Measurements from ENCODE around the gene RDH12. TPM values are rescaled to one million over a fixed set of nuclear protein-coding genes. Genes with fewer than 3 reads are reported as not detected.

The RDH12 gene
- total and polyA plus RNA-seq, 9 of the 15 experiments (the other 6 are each of a cell fraction or from before 2014, with no cell fraction given): 0.03 to 0.29 (median 0.07) TPM; not detected in 2

DNA sequence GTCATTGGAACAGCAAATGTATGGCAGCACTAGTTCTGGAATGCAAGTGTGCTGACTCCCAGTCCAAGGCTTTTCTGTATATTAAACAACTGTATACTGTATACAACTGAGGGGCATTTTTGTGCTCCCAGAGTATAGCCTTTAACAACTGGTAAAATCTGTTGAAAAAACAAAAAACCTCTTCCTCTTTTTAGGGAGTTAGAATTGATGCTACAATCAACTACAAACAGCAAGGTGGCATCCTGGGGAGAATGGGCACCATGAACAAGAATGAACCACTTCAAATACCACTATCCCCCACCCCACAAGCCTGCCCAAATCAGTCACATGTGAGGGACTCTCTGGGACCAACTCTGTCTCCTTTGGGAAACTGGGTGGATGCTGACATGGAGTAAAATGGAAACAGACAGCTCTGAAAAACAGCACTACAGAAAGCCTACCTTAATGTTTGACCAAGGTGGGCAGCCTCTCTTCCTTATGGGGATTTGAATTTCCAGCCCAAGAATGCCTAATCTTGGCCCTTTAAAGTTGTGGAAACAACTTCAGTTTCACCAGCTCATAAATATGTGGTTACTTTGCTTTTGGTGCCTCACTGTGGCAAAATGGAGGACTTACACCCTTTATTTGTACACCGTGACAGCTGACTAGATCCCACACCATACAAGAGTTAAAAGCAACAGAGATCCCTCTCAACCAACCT lies 34.8 kb upstream of the RDH12 start:
- peak; percentile 16 to 65 (median 32) for DNase-seq (ENCODE audit: extremely low read depth in 1 of 4, low spot score in 3 of 4)
- BruUV-seq (replicated peaks): no TSS peak
- ChIA-PET CTCF (ENCODE audit: low intra/inter-chr PET ratio) (interaction anchor here (1.2 to 2.8 kb wide), 3 partner anchors 48 to 83 kb away, joined by 4 to 16 read pairs (median 14); partner anchors contain the start of gene ARG2), POLR2A (interaction anchor here (0.7 to 1.1 kb wide), 4 partner anchors 10 to 240 kb away, joined by 3 to 8 read pairs (median 4); no protein-coding TSS in a partner anchor)
- Histone ChIP-seq H3K27ac (ENCODE audit: extremely low read depth, low read depth, low read length) (no peak overlapping the region), H3K4me2 (ENCODE audit: insufficient read depth, low read length) (no peak overlapping the region), H3K9ac (ENCODE audit: insufficient read depth in 1 of 2, low read depth in 2 of 2, low read length in 2 of 2) (no peak overlapping the region; a peak in 1 of 4 replicates), H3K9me1 (ENCODE audit: control insufficient read depth, insufficient read depth, low read length) (no peaks in the 10 kb centered on the region), H3K27me3 (ENCODE audit: control insufficient read depth in 2 of 2, insufficient read depth in 2 of 2, low read length in 2 of 2) (no peaks in the 10 kb centered on the region), H3K4me3 (no peak overlapping the region), H2AFZ (ENCODE audit: low read depth, low read length) (no peak overlapping the region), H4K20me1 (replicated peaks; ENCODE audit: control insufficient read depth, insufficient read depth, low read length) (no peaks in the 10 kb centered on the region), H3K79me2 (ENCODE audit: control insufficient read depth, insufficient read depth, low read length) (peaks cover 61% of the 10 kb centered on the region), H3K4me1 (replicated peaks in 1 of 2; ENCODE audit: control insufficient read depth in 2 of 2, insufficient read depth in 2 of 2, low read length in 2 of 2) (peaks cover 0 to 5% of the 10 kb centered on the region in 2 experiments; a peak in 3 of 5 replicates), H3K36me3 (ENCODE audit: control insufficient read depth, insufficient read depth, low read length) (0 out of 3 replicates have a peak, but pooled peaks cover 2% of the 10 kb centered on the region), H3K9me3 (replicated peaks; ENCODE audit: control insufficient read depth, insufficient read depth, low read depth, low read length) (no peaks in the 10 kb centered on the region)
- peak; percentile 95 for ATAC-seq
- 5% methylated on average over 1 of the region's 1 CpG for WGBS (ENCODE audit: insufficient coverage, low coverage, missing lambda C conversion rate)
- intact Hi-C loops (cut with micrococcal nuclease) (loop anchor here (1.0 kb wide), 3 partner anchors 31 to 83 kb away; no protein-coding TSS in a partner anchor), in situ Hi-C loops (cut with MboI) (loop anchor here (5.0 kb wide), 2 partner anchors 45 to 85 kb away; no protein-coding TSS in a partner anchor)
- peak; percentile 82 for FAIRE-seq
- TF ChIP-seq ARID2 (IDR thresholded peaks at IDR 0.05) (peak; percentile 62; the same call in 1 of the 2 replicates), ELF2 (CRISPR knock-in tag; IDR thresholded peaks at IDR 0.05) (no peak), ZNF444 (CRISPR knock-in tag; IDR thresholded peaks at IDR 0.05) (no peak), ZNF121 (CRISPR knock-in tag; conservative IDR thresholded peaks at IDR 0.05) (no peak; the same call in 1 of the 2 replicates), U2AF1 (optimal IDR thresholded peaks at IDR 0.05; ENCODE audit: low read depth, low read length) (no peak), SMC3 (conservative IDR thresholded peaks at IDR 0.05; ENCODE audit: insufficient read depth, low read depth, low read length) (peak; percentile 46), RAD21 (CRISPR knock-in tag; conservative IDR thresholded peaks at IDR 0.05 in 1 of 2, IDR thresholded peaks at IDR 0.05 in 1 of 2) (peak; percentile 76 to 93)
- TF ChIP-seq, protein P1, sequence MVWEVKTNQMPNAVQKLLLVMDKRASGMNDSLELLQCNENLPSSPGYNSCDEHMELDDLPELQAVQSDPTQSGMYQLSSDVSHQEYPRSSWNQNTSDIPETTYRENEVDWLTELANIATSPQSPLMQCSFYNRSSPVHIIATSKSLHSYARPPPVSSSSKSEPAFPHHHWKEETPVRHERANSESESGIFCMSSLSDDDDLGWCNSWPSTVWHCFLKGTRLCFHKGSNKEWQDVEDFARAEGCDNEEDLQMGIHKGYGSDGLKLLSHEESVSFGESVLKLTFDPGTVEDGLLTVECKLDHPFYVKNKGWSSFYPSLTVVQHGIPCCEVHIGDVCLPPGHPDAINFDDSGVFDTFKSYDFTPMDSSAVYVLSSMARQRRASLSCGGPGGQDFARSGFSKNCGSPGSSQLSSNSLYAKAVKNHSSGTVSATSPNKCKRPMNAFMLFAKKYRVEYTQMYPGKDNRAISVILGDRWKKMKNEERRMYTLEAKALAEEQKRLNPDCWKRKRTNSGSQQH (CRISPR knock-in tag; IDR thresholded peaks at IDR 0.05): no peak
- TF ChIP-seq, protein P2, sequence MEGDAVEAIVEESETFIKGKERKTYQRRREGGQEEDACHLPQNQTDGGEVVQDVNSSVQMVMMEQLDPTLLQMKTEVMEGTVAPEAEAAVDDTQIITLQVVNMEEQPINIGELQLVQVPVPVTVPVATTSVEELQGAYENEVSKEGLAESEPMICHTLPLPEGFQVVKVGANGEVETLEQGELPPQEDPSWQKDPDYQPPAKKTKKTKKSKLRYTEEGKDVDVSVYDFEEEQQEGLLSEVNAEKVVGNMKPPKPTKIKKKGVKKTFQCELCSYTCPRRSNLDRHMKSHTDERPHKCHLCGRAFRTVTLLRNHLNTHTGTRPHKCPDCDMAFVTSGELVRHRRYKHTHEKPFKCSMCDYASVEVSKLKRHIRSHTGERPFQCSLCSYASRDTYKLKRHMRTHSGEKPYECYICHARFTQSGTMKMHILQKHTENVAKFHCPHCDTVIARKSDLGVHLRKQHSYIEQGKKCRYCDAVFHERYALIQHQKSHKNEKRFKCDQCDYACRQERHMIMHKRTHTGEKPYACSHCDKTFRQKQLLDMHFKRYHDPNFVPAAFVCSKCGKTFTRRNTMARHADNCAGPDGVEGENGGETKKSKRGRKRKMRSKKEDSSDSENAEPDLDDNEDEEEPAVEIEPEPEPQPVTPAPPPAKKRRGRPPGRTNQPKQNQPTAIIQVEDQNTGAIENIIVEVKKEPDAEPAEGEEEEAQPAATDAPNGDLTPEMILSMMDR (IDR thresholded peaks at IDR 0.05 in 2 of 3, conservative IDR thresholded peaks at IDR 0.05 in 1 of 3; ENCODE audit: insufficient read depth in 2 of 3, low read depth in 1 of 3, low read length in 3 of 3): peak; percentile 58 to 75 (median 64); a peak in 5 of 6 replicates
- TF ChIP-seq, protein P3, sequence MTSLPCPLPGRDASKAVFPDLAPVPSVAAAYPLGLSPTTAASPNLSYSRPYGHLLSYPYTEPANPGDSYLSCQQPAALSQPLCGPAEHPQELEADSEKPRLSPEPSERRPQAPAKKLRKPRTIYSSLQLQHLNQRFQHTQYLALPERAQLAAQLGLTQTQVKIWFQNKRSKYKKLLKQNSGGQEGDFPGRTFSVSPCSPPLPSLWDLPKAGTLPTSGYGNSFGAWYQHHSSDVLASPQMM (CRISPR knock-in tag; IDR thresholded peaks at IDR 0.05): no peak

Measured in K562 (cell line).